B cell (primary cell): ENCODE measurements around the gene SIK3.

Experiments
- CTCF ChIP-seq: fragments of 200-600 bp; IDR thresholded peaks from one replicate; pipeline ENCODE4 v1.8.0; 2022; ENCODE audit warnings: antibody characterized with exemption, mild to moderate bottlenecking
- EZH2 ChIP-seq: IDR thresholded peaks from 2 replicates; pipeline ENCODE4 v1.6.1; 2012; ENCODE audit warnings: borderline replicate concordance, low read depth, mild to moderate bottlenecking, moderate library complexity, low read length; ENCODE audit not compliant: insufficient read depth, poor library complexity, severe bottlenecking

GRCh38 chr11:116930586-116930985 is 167.6 kb downstream of the SIK3 start:
- TF ChIP-seq CTCF, result no peak
- TF ChIP-seq EZH2, result no peak
